ENCODE data around the gene AARS1.

DNA sequence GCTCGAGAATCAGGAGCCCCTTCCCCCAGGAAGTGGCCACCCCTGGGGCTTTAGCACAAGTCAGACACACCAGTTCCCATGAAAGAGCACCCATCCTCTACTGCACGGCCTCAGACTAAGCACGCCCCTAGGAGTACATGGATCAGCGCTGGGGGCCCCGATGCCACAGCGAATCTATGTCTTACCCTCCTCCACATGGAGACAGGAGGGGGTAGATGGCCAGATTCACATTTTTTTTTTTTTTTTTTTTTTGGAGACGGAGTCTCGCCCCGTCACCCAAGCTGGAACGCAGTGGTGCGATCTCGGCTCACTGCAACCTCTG lies 34.4 kb downstream of the AARS1 start:
- TF ChIP-seq POLR2A (IDR thresholded peaks at IDR 0.05; ENCODE audit: low read length) = no peak
- TF ChIP-seq GATA1 (IDR thresholded peaks at IDR 0.05; ENCODE audit: low read depth, low read length) = no peak
